Upper lobe of right lung (tissue), 1 donor: ENCODE results near the gene SPDEF. TPM values are rescaled to one million over a fixed set of nuclear protein-coding genes. Genes with fewer than 3 reads are reported as not detected.

Experiments
- ATAC-seq: fragments of 200-7000 bp; cut with Tn5 transposase; one replicate; pipeline ENCODE4 v1.9.1; 2020; ENCODE audit warnings: mild to moderate bottlenecking, moderate library complexity
- DNase-seq: peaks from one replicate; pipeline ENCODE4 v3.0.0-alpha.2; 2020
- H3K27ac ChIP-seq: fragments of 200-600 bp; one replicate; pipeline ENCODE4 v1.8.0; 2022
- H3K27me3 ChIP-seq: fragments of 200-600 bp; one replicate; pipeline ENCODE4 v1.8.0; 2022; ENCODE audit warnings: mild to moderate bottlenecking
- H3K36me3 ChIP-seq: fragments of 200-600 bp; one replicate; pipeline ENCODE4 v1.8.0; 2022
- H3K4me1 ChIP-seq: fragments of 200-600 bp; one replicate; pipeline ENCODE4 v1.8.0; 2022
- H3K4me3 ChIP-seq: fragments of 200-600 bp; one replicate; pipeline ENCODE4 v1.8.0; 2022; ENCODE audit warnings: mild to moderate bottlenecking
- H3K9me3 ChIP-seq: fragments of 200-600 bp; one replicate; pipeline ENCODE4 v1.8.0; 2022
- intact Hi-C: fragments of 100-400 bp; cut with DNase I; formaldehyde crosslinking; loops from one replicate; pipeline ENCODE4 v1.11.0; 2022
- total RNA-seq: library from RNA; stranded (reverse); fragmentation: NEBNext Ultra II Directional; extraction: Animal tissue kit (Norgen Biotek cat#: 25700); gene quantifications from one replicate; pipeline ENCODE4 v1.2.1, GENCODE V29; 2021
- TF ChIP-seq, protein P1 (sequence below): fragments of 200-600 bp; IDR thresholded peaks from one replicate; pipeline ENCODE4 v1.8.0; 2022; ENCODE audit warnings: antibody characterized with exemption
- donor health status: DM: no; HTN: yes; CAD: no; lungs with severe emphysema.

Gene SPDEF
- total RNA-seq, 1 donor from 2014 or later = 1.3 TPM

DNA sequence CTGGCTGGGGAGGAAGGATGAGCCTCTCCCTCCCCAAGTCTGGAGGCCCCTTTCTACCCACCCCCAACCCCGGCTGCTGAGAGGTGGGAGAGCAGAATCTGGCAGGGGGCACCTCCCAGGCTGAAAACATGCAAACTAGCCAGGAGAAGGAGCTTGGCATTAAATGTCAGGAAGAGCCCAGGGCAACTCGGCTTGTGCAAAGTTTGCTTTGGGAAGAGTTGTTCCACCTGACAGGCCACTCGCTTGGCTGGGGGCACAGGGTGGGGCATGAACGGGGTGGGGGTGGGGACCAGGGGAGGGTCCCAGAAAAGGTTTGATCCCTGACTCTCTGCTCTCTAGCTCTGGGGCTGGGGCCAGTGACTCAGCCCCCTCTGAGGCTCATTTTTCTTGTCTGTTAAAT lies 3.0 kb downstream of the SPDEF start:
- no peaks in the 10 kb centered on the region for H3K36me3 ChIP-seq
- ATAC-seq (no peak), DNase-seq (no peak)
- H3K9me3 ChIP-seq = no peaks in the 10 kb centered on the region
- H3K4me3 ChIP-seq = no peak overlapping the region
- no peaks in the 10 kb centered on the region for H3K27me3 ChIP-seq
- H3K27ac ChIP-seq = no peak overlapping the region
- intact Hi-C loops = no loop called here
- TF ChIP-seq, protein P1, sequence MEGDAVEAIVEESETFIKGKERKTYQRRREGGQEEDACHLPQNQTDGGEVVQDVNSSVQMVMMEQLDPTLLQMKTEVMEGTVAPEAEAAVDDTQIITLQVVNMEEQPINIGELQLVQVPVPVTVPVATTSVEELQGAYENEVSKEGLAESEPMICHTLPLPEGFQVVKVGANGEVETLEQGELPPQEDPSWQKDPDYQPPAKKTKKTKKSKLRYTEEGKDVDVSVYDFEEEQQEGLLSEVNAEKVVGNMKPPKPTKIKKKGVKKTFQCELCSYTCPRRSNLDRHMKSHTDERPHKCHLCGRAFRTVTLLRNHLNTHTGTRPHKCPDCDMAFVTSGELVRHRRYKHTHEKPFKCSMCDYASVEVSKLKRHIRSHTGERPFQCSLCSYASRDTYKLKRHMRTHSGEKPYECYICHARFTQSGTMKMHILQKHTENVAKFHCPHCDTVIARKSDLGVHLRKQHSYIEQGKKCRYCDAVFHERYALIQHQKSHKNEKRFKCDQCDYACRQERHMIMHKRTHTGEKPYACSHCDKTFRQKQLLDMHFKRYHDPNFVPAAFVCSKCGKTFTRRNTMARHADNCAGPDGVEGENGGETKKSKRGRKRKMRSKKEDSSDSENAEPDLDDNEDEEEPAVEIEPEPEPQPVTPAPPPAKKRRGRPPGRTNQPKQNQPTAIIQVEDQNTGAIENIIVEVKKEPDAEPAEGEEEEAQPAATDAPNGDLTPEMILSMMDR = no peak
- no peaks in the 10 kb centered on the region for H3K4me1 ChIP-seq

DNA sequence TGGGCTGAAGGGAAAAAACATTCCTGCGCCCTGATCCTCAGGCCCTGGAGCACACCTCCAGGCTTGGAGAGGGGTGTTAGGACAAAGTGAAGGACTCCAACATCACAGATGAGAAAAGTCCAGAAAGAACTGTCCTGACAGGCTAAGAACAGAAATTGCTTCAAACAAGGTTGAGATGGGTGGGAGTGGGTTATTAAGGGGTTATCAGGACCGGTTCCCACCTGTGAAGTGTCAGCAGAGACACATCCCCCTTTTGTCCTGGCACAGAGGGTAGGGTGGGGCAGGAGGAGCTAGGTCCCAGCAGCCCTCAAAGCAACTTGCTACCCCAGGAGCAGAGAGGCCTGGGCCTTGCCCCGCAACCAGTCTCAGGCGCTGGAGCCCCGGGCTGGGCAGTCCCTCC lies 3.5 kb downstream of the SPDEF start:
- intact Hi-C loops = no loop called here
- Histone ChIP-seq H3K36me3 (no peaks in the 10 kb centered on the region), H3K27me3 (no peaks in the 10 kb centered on the region), H3K9me3 (no peaks in the 10 kb centered on the region), H3K27ac (no peak overlapping the region), H3K4me3 (no peak overlapping the region), H3K4me1 (no peaks in the 10 kb centered on the region)
- TF ChIP-seq, protein P1 = no peak
- no peak for DNase-seq
- ATAC-seq = no peak

DNA sequence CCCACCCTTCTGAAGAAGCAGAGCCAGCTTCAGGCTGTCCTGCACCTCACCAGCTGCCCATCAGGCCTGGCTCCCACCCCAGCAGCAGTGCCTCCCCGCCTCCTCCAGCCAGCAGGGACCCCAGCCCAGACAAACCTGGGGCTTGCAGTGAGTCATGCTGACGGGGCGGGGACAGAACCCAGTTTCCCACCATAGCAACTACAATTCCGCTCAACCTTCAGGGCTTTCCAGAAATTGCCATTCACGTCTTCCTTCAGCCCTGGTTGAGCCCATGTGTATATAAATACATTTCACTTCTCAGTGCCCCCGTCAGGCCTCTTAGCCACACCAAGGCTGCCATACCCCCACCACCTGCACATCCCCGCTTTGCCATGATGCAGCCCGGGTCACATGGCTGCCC lies 4.4 kb downstream of the SPDEF start:
- no peaks in the 10 kb centered on the region for H3K27me3 ChIP-seq
- H3K4me3 ChIP-seq = no peak overlapping the region
- intact Hi-C loops = no loop called here
- H3K4me1 ChIP-seq = no peaks in the 10 kb centered on the region
- DNase-seq (no peak), ATAC-seq (no peak)
- TF ChIP-seq, protein P1 = no peak
- no peak overlapping the region for H3K27ac ChIP-seq
- no peaks in the 10 kb centered on the region for H3K36me3 ChIP-seq
- no peaks in the 10 kb centered on the region for H3K9me3 ChIP-seq

DNA sequence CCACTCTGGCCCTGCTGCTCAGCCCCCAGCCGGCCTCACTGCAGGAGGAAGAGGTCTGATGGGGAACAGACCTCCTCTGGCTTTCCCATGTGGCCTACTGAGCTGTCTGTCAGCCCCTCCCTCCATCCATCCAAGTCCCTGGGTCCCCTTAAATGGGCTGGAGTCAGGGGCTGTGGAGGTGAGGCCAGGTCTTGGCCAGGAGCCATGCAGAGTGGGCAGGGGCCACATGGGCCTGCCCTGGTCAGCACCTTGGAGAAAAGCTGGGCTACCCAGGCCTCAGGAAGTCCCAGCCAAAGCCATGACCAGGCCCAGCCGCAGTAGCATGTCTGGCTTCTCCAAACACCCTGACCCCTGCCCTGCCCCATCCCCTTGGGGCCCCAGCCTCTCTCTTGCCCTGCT lies 6.3 kb downstream of the SPDEF start:
- TF ChIP-seq, protein P1 = no peak
- intact Hi-C loops = no loop called here
- Histone ChIP-seq H3K36me3 (no peaks in the 10 kb centered on the region), H3K4me1 (no peaks in the 10 kb centered on the region), H3K27ac (no peak overlapping the region), H3K4me3 (no peak overlapping the region), H3K27me3 (no peaks in the 10 kb centered on the region), H3K9me3 (no peaks in the 10 kb centered on the region)
- DNase-seq (no peak), ATAC-seq (no peak)

DNA sequence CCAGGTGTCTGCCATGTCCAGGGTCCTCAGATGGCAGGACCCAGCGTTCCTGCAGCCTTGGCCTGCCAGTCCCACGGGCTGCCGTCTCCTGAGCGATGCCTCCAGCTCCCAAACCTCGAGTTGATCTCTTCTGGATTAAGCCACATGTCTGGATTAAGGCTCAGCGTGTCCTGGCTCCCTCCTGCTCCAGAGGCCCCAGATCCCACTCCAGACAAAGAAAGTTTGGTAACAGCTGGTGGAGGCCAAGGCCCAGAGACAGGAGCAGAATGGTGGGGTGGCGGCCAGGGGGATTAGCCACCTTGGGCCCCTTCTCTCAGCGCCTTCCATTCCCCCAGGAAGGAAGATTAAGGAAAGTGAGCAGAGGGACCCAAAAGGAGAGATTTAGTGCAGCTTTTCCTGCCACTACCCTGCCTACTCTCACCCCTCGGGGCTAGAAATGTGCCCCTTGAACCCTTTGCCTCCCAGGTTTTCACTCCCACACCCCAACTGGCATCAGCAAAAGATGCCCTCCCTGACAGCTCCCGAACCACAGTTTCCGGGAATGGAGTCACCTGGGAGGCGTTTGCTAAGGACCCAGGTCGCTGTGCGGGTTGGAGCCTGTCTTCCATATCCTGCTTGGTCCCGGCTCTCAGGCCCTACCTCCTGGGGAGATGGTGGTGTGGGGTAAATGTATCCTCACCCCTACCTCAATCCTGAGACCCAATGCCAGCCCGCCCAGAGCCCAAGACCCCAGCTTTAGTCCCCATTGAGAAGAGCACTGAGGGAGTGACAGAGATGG lies 6.9 kb downstream of the SPDEF start:
- TF ChIP-seq, protein P1 = no peak
- H3K4me3 ChIP-seq = no peak overlapping the region
- intact Hi-C loops = no loop called here
- H3K27me3 ChIP-seq = no peaks in the 10 kb centered on the region
- no peak for ATAC-seq
- no peaks in the 10 kb centered on the region for H3K36me3 ChIP-seq
- DNase-seq = no peak
- no peak overlapping the region for H3K27ac ChIP-seq
- H3K4me1 ChIP-seq = no peaks in the 10 kb centered on the region
- H3K9me3 ChIP-seq = no peaks in the 10 kb centered on the region
